NCI-H748 (cell line): ENCODE measurements around the gene FBL.
A peak's percentile ranks its signal among the peaks of the same experiment; 100 is the strongest.

ENCODE experiments used
- DNase-seq: peaks from one replicate; lab custom pipeline; 2025; ENCODE audit not compliant: unreplicated experiment; lab: John Stamatoyannopoulos, UW

The FBL gene

GRCh38 chr19:39843919-39844793 is 2.0 kb downstream of the FBL start:
- peak; percentile 59 for DNase-seq

GRCh38 chr19:39842693-39843435 is 3.3 kb downstream of the FBL start:
- no peak for DNase-seq

GRCh38 chr19:39841041-39841440 is 5.1 kb downstream of the FBL start:
- no peak for DNase-seq

GRCh38 chr19:39840492-39840891 is 5.7 kb downstream of the FBL start:
- no peak for DNase-seq

- DNase-seq = no peak
Measured at GRCh38 chr19:39839678-39840327, 6.4 kb downstream of the FBL start.

GRCh38 chr19:39838569-39838968 is 7.6 kb downstream of the FBL start:
- no peak for DNase-seq

GRCh38 chr19:39837978-39838377 is 8.2 kb downstream of the FBL start:
- no peak for DNase-seq

- no peak for DNase-seq
Measured at GRCh38 chr19:39834287-39834841, 11.8 kb downstream of the FBL start.

- peak; percentile 99 for DNase-seq
Measured at GRCh38 chr19:39833464-39834286, 12.5 kb downstream of the FBL start, which contains the start of gene DYRK1B. Gene DYRK1B, minus strand, starts transcription at chr19:39834162. Its CDS starts 2,295 bp downstream, at chr19:39831867.

- DNase-seq = no peak
Measured at GRCh38 chr19:39833160-39833463, 13.1 kb downstream of the FBL start.

- no peak for DNase-seq
Measured at GRCh38 chr19:39832341-39833083, 13.7 kb downstream of the FBL start.

- no peak for DNase-seq
Measured at GRCh38 chr19:39831679-39832078, 14.5 kb downstream of the FBL start.

GRCh38 chr19:39830847-39831246 is 15.3 kb downstream of the FBL start:
- DNase-seq = no peak

- no peak for DNase-seq
Measured at GRCh38 chr19:39830406-39830805, 15.8 kb downstream of the FBL start.

GRCh38 chr19:39829702-39830275 is 16.4 kb downstream of the FBL start:
- DNase-seq = no peak

- DNase-seq = no peak
Measured at GRCh38 chr19:39828654-39829032, 17.5 kb downstream of the FBL start.

GRCh38 chr19:39828015-39828653 is 18.0 kb downstream of the FBL start:
- DNase-seq = no peak

GRCh38 chr19:39827216-39827615 is 19.0 kb downstream of the FBL start:
- DNase-seq = no peak

- DNase-seq = no peak
Measured at GRCh38 chr19:39826311-39826945, 19.8 kb downstream of the FBL start.
